Upper lobe of right lung (tissue), 1 donor: ENCODE data around the gene LMOD2. TPM values are rescaled to one million over a fixed set of nuclear protein-coding genes. Genes with fewer than 3 reads are reported as not detected.
A peak's percentile ranks its signal among the peaks of the same experiment; 100 is the strongest.

Experiments used
- ATAC-seq: fragments of 200-7000 bp; cut with Tn5 transposase; one replicate; pipeline ENCODE4 v1.9.1; 2020; ENCODE audit warnings: mild to moderate bottlenecking, moderate library complexity
- DNase-seq: peaks from one replicate; pipeline ENCODE4 v3.0.0-alpha.2; 2020
- H3K27ac ChIP-seq: fragments of 200-600 bp; one replicate; pipeline ENCODE4 v1.8.0; 2022
- H3K27me3 ChIP-seq: fragments of 200-600 bp; one replicate; pipeline ENCODE4 v1.8.0; 2022; ENCODE audit warnings: mild to moderate bottlenecking
- H3K36me3 ChIP-seq: fragments of 200-600 bp; one replicate; pipeline ENCODE4 v1.8.0; 2022
- H3K4me1 ChIP-seq: fragments of 200-600 bp; one replicate; pipeline ENCODE4 v1.8.0; 2022
- H3K4me3 ChIP-seq: fragments of 200-600 bp; one replicate; pipeline ENCODE4 v1.8.0; 2022; ENCODE audit warnings: mild to moderate bottlenecking
- H3K9me3 ChIP-seq: fragments of 200-600 bp; one replicate; pipeline ENCODE4 v1.8.0; 2022
- intact Hi-C: fragments of 100-400 bp; cut with DNase I; formaldehyde crosslinking; loops from one replicate; pipeline ENCODE4 v1.11.0; 2022
- total RNA-seq: library from RNA; stranded (reverse); fragmentation: NEBNext Ultra II Directional; extraction: Animal tissue kit (Norgen Biotek cat#: 25700); gene quantifications from one replicate; pipeline ENCODE4 v1.2.1, GENCODE V29; 2021
- TF ChIP-seq, protein P1 (sequence below): fragments of 200-600 bp; IDR thresholded peaks from one replicate; pipeline ENCODE4 v1.8.0; 2022; ENCODE audit warnings: antibody characterized with exemption
- donor health status: DM: no; HTN: yes; CAD: no; lungs with severe emphysema.

LMOD2 gene
- total RNA-seq, 1 donor from 2014 or later = 0.17 TPM

DNA sequence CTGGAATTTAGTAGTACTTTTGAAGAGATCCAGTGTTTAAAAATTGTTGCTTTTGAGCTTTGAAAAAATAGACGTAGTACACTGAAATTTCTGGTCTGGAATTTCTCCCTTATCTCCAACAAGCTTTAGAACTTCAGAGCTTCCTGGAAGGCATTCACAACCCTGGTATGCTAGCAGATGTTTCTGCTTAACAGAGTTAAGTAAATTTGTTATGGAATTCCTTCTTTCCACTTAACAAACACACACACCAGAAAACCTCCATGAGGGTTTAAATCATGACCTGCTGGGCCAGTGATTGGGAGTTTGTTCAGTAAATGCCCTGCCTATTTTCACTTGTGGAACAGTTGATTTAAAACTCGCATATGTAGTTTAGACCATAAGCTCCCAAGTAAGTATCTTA, 40.3 kb upstream of the LMOD2 start:
- H3K27ac ChIP-seq = no peak overlapping the region
- H3K9me3 ChIP-seq = no peaks in the 10 kb centered on the region
- TF ChIP-seq, protein P1, sequence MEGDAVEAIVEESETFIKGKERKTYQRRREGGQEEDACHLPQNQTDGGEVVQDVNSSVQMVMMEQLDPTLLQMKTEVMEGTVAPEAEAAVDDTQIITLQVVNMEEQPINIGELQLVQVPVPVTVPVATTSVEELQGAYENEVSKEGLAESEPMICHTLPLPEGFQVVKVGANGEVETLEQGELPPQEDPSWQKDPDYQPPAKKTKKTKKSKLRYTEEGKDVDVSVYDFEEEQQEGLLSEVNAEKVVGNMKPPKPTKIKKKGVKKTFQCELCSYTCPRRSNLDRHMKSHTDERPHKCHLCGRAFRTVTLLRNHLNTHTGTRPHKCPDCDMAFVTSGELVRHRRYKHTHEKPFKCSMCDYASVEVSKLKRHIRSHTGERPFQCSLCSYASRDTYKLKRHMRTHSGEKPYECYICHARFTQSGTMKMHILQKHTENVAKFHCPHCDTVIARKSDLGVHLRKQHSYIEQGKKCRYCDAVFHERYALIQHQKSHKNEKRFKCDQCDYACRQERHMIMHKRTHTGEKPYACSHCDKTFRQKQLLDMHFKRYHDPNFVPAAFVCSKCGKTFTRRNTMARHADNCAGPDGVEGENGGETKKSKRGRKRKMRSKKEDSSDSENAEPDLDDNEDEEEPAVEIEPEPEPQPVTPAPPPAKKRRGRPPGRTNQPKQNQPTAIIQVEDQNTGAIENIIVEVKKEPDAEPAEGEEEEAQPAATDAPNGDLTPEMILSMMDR = no peak
- intact Hi-C loops = no loop called here
- no peaks in the 10 kb centered on the region for H3K4me1 ChIP-seq
- ATAC-seq = peak; percentile 83
- H3K4me3 ChIP-seq = no peak overlapping the region
- H3K27me3 ChIP-seq = no peaks in the 10 kb centered on the region
- no peak for DNase-seq
- no peaks in the 10 kb centered on the region for H3K36me3 ChIP-seq

DNA sequence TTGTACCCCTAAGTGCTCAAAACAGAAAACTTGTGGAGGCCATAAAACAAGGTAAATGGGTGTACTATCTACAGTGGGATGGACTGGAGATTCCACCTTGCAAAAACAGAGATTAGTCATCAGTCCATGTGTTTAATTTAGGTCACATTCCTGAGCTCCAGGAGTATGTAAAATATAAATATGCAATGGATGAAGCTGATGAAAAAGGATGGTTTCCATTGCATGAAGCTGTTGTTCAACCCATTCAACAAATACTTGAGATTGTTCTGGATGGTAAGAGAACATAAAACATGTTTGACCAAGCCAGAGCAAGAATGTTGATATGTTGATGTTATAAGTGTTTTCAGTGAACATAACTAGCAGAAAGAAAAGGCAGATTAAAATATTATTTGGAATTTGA, 39.4 kb upstream of the LMOD2 start:
- no peak overlapping the region for H3K4me3 ChIP-seq
- TF ChIP-seq, protein P1 = no peak
- peak; percentile 54 for ATAC-seq

DNA sequence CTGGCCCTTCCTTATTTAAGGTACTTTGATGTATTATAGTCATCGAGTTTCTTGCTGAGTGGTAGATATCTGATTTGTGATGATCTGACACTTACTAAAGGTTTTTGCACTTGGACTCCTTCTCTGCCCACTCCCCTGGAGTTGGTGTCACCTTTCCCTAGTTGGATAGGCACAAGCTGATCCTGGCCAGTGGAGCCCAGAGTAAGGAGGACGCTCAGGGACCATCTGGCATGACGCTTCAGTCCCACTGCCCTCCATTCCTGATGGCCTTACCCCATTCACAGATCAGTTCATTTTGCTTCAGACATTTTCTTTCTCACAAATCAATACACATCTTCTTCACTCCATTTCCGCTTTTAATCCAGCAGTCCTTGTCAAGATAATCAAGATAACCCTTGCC, 34.0 kb upstream of the LMOD2 start:
- intact Hi-C loops = no loop called here
- no peaks in the 10 kb centered on the region for H3K9me3 ChIP-seq
- no peaks in the 10 kb centered on the region for H3K27me3 ChIP-seq
- no peaks in the 10 kb centered on the region for H3K36me3 ChIP-seq
- H3K4me3 ChIP-seq = no peak overlapping the region
- no peak for ATAC-seq
- H3K27ac ChIP-seq = no peak overlapping the region
- no peak for DNase-seq
- H3K4me1 ChIP-seq = no peaks in the 10 kb centered on the region
- TF ChIP-seq, protein P1 = no peak

More for the DNA sequence above, 39.4 kb upstream of the LMOD2 start:
- Histone ChIP-seq H3K4me1 (no peaks in the 10 kb centered on the region), H3K36me3 (no peaks in the 10 kb centered on the region), H3K9me3 (no peaks in the 10 kb centered on the region), H3K27ac (no peak overlapping the region), H3K27me3 (no peaks in the 10 kb centered on the region)
- DNase-seq = no peak
- intact Hi-C loops = no loop called here

DNA sequence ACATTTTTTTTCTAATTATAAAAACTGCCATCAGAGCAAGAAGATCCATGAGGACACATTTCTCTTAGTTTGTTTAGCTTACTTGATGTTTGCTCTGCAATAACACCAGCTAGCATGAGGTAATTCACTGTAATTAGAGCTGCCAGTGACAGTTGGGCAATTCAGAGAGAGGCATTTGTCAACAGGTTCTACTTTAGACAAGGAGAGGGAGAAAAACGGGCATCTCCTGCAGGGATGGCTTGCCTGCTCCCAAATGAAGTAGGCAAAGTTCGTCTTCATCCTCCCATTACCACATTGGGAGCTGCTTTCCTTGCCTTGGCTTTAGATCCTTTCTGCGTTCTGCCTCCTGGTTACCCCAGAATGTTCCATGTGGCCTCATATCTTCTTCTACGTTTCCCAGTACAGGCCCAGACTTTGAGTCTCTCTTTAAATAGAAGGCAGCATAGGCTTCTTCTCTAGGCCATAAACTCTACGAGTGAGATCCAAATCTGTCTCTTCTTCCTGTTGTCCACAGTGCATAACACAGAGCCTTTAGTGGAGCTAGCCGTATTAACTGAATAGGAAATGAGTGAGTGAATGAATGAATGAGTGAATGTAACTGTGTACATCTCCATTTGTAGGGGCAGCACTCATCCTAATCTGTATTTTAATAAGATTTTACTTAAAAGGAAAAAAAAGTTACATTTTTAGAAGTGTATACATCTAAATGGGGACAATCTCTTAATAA, 32.8 kb upstream of the LMOD2 start:
- TF ChIP-seq, protein P1 = no peak
- ATAC-seq (peak; percentile 64), DNase-seq (no peak)
- no peak overlapping the region for H3K4me3 ChIP-seq
- intact Hi-C loops = no loop called here
- no peaks in the 10 kb centered on the region for H3K36me3 ChIP-seq
- no peaks in the 10 kb centered on the region for H3K9me3 ChIP-seq
- no peak overlapping the region for H3K27ac ChIP-seq
- no peaks in the 10 kb centered on the region for H3K27me3 ChIP-seq
- no peaks in the 10 kb centered on the region for H3K4me1 ChIP-seq

DNA sequence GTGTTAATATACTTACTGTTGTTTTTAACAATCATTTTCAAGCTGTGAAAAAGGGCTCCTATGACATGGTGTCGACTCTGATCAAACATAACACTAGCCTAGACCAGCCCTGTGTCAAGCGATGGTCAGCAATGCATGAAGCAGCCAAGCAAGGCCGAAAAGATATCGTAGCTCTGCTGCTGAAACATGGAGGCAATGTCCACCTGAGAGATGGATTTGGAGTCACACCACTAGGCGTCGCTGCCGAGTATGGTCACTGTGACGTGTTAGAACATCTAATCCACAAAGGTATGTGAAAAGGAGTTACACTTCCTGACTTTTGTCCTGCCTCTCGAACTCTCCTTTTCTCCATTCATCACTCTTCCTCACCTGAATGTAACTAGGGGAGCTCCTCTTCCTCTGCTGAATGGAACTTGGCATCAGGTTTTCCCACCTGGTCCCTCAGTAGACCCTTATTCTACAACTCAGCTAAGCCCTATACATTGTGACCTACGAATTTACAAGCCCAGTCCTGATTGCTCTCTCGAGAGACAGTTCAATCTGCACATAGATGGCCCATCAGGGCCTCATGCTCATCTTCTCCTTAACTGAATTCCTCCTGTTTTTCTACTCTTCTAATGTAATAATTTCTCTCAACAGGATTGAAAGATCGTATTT, 31.0 kb upstream of the LMOD2 start:
- Histone ChIP-seq H3K4me3 (no peak overlapping the region), H3K9me3 (no peaks in the 10 kb centered on the region), H3K27me3 (no peaks in the 10 kb centered on the region), H3K27ac (no peak overlapping the region), H3K4me1 (no peaks in the 10 kb centered on the region), H3K36me3 (no peaks in the 10 kb centered on the region)
- peak; percentile 66 for ATAC-seq
- intact Hi-C loops = no loop called here
- DNase-seq = peak; percentile 67
- TF ChIP-seq, protein P1 = peak; percentile 57
